ENCODE measurements around the gene CDK14.

DNA sequence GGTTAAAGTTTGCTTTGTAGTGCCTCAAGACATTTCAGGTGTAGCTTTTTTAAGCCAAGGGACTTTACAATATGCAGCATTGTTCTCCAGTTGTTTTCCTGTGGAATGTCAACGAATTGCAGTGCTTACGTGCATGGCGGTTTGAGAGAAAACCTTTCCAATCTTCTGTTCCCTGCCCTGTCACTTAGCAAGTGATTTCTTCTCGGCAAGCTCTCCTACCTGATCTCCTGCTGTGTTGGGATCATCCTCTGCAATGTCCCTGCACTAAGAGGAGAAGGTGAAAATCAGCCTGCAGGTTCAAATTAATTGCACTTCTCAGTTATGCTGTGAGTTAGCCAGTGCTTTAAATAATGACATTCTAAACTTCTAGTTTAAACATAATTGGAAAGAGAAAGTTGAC, 470.5 kb downstream of the CDK14 start:
- TF ChIP-seq, protein P1, sequence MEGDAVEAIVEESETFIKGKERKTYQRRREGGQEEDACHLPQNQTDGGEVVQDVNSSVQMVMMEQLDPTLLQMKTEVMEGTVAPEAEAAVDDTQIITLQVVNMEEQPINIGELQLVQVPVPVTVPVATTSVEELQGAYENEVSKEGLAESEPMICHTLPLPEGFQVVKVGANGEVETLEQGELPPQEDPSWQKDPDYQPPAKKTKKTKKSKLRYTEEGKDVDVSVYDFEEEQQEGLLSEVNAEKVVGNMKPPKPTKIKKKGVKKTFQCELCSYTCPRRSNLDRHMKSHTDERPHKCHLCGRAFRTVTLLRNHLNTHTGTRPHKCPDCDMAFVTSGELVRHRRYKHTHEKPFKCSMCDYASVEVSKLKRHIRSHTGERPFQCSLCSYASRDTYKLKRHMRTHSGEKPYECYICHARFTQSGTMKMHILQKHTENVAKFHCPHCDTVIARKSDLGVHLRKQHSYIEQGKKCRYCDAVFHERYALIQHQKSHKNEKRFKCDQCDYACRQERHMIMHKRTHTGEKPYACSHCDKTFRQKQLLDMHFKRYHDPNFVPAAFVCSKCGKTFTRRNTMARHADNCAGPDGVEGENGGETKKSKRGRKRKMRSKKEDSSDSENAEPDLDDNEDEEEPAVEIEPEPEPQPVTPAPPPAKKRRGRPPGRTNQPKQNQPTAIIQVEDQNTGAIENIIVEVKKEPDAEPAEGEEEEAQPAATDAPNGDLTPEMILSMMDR (IDR thresholded peaks at IDR 0.05): no peak
- TF ChIP-seq POLR2A (IDR thresholded peaks at IDR 0.05): no peak
